WTC11 (cell line): Measurements from ENCODE around the gene CXCL14. TPM values are rescaled to one million over a fixed set of nuclear protein-coding genes. Genes with fewer than 3 reads are reported as not detected.

ENCODE experiments used
- ATAC-seq: fragments of 200-7000 bp; cut with Tn5 transposase; 2 replicates; pipeline ENCODE4 v1.10.0; 2021; ENCODE audit warnings: mild to moderate bottlenecking, moderate library complexity
- CTCF ChIA-PET: fragments of 300-600 bp; sonication (Branson Sonifier 250); formaldehyde crosslinking; loops from one replicate; lab custom pipeline; 2021; ENCODE audit warnings: antibody characterized with exemption; lab: Charles Lee
- POLR2A ChIA-PET: fragments of 350-600 bp; sonication (Branson Sonifier 250); formaldehyde crosslinking; loops from one replicate; lab custom pipeline; 2021; ENCODE audit warnings: antibody characterized with exemption; lab: Charles Lee
- DNase-seq: peaks from one replicate; pipeline ENCODE4 v3.0.0; 2021; ENCODE audit warnings: low spot score
- H3K27ac Mint-ChIP-seq: 2 replicates; pipeline ENCODE4 v1.8.0; 2021; ENCODE audit warnings: mixed read lengths
- H3K27me3 Mint-ChIP-seq: 2 replicates; pipeline ENCODE4 v1.8.0; 2021; ENCODE audit warnings: low read depth, mild to moderate bottlenecking, moderate library complexity, mixed read lengths
- H3K36me3 Mint-ChIP-seq: 2 replicates; pipeline ENCODE4 v1.8.0; 2021; ENCODE audit warnings: mixed read lengths
- H3K4me1 Mint-ChIP-seq: 2 replicates; pipeline ENCODE4 v1.8.0; 2022; ENCODE audit warnings: mixed read lengths
- H3K4me3 Mint-ChIP-seq: 2 replicates; pipeline ENCODE4 v1.8.0; 2021; ENCODE audit warnings: mild to moderate bottlenecking, moderate library complexity, mixed read lengths
- H3K9me3 Mint-ChIP-seq: 2 replicates; pipeline ENCODE4 v1.8.0; 2021; ENCODE audit warnings: mixed read lengths
- AR ChIP-seq: fragments of 250-450 bp; sonication (Bioruptor Pico); IDR thresholded peaks from 2 replicates; pipeline ENCODE4 v1.9.0; 2021; ENCODE audit warnings: mild to moderate bottlenecking
- FOXP1 ChIP-seq: sonication (generic); formaldehyde crosslinking; IDR thresholded peaks from 2 replicates; pipeline ENCODE4 v1.8.0; 2022; ENCODE audit warnings: missing genetic modification reagents, mild to moderate bottlenecking, moderate library complexity, borderline replicate concordance
- IRF2 ChIP-seq: sonication (generic); formaldehyde crosslinking; IDR thresholded peaks from 2 replicates; pipeline ENCODE4 v1.8.0; 2022; ENCODE audit warnings: low read depth, missing genetic modification reagents, borderline replicate concordance
- JUN ChIP-seq: sonication (generic); formaldehyde crosslinking; IDR thresholded peaks from 2 replicates; pipeline ENCODE4 v1.8.0; 2023; ENCODE audit warnings: mild to moderate bottlenecking, missing genetic modification reagents
- OVOL2 ChIP-seq: fragments of 250-450 bp; sonication (Bioruptor Pico); IDR thresholded peaks from 2 replicates; pipeline ENCODE4 v1.9.0; 2021; ENCODE audit warnings: mild to moderate bottlenecking, borderline replicate concordance
- PRRX2 ChIP-seq: fragments of 250-450 bp; sonication (Bioruptor Pico); IDR thresholded peaks from 2 replicates; pipeline ENCODE4 v1.8.0; 2021; ENCODE audit warnings: mild to moderate bottlenecking
- SOX15 ChIP-seq: fragments of 250-450 bp; sonication (Bioruptor Pico); IDR thresholded peaks from 2 replicates; pipeline ENCODE4 v1.9.0; 2021; ENCODE audit warnings: mild to moderate bottlenecking
- TEAD1 ChIP-seq: sonication (generic); formaldehyde crosslinking; IDR thresholded peaks from 2 replicates; pipeline ENCODE4 v1.8.0; 2022; ENCODE audit warnings: mild to moderate bottlenecking, missing genetic modification reagents
- TP53 ChIP-seq: sonication (generic); formaldehyde crosslinking; IDR thresholded peaks from 2 replicates; pipeline ENCODE4 v1.8.1; 2023; ENCODE audit warnings: mild to moderate bottlenecking, missing genetic modification reagents
- USF1 ChIP-seq: sonication (generic); formaldehyde crosslinking; IDR thresholded peaks from 2 replicates; pipeline ENCODE4 v1.8.0; 2022; ENCODE audit warnings: mild to moderate bottlenecking, missing genetic modification reagents
- ZNF138 ChIP-seq: sonication (generic); formaldehyde crosslinking; conservative IDR thresholded peaks from 2 replicates; pipeline ENCODE4 v1.8.1; 2022; ENCODE audit warnings: mild to moderate bottlenecking, moderate library complexity, missing genetic modification reagents
- ZNF396 ChIP-seq: fragments of 250-450 bp; sonication (Bioruptor Pico); IDR thresholded peaks from 2 replicates; pipeline ENCODE4 v1.8.0; 2021; ENCODE audit warnings: mild to moderate bottlenecking, moderate library complexity, borderline replicate concordance
- ZNF532 ChIP-seq: fragments of 250-450 bp; sonication (Bioruptor Pico); IDR thresholded peaks from 2 replicates; pipeline ENCODE4 v1.9.0; 2021; ENCODE audit warnings: mild to moderate bottlenecking, borderline replicate concordance
- total RNA-seq: library from RNA; stranded (reverse); gene quantifications from 3 replicates; pipeline ENCODE4 v1.2.3, GENCODE V29; 2021
- TF ChIP-seq, protein P1 (sequence below): sonication (generic); formaldehyde crosslinking; IDR thresholded peaks from 2 replicates; pipeline ENCODE4 v1.8.1; 2023; ENCODE audit warnings: mild to moderate bottlenecking, missing genetic modification reagents
- TF ChIP-seq, protein P2 (sequence below): sonication (generic); formaldehyde crosslinking; IDR thresholded peaks from 2 replicates; pipeline ENCODE4 v1.8.0; 2023; ENCODE audit warnings: missing genetic modification reagents

The CXCL14 gene
- total RNA-seq, 1 experiment from 2014 or later, result 0.87 TPM

GRCh38 chr5:135596157-135596763, 17.5 kb upstream of the CXCL14 start:
- DNase-seq (no peak), ATAC-seq (no peak)
- Mint-ChIP-seq H3K9me3 (peaks cover 8% of the 10 kb centered on the region; the same call in 1 of the 2 replicates), H3K27me3 (peaks cover 10% of the 10 kb centered on the region), H3K4me3 (no peak overlapping the region), H3K4me1 (no peaks in the 10 kb centered on the region), H3K27ac (no peak overlapping the region), H3K36me3 (no peaks in the 10 kb centered on the region)
- ChIA-PET CTCF (interaction anchor here (2.0 kb wide), 1 partner anchor 30 kb away, joined by 7 read pairs; no protein-coding TSS in a partner anchor), POLR2A (no interaction called here)
- TF ChIP-seq PRRX2 (CRISPR knock-in tag), result no peak
- no peak for TF ChIP-seq ZNF138 (CRISPR knock-in tag)
- TF ChIP-seq ZNF532, result no peak
- no peak for TF ChIP-seq TP53 (CRISPR knock-in tag)
- TF ChIP-seq, protein P1, sequence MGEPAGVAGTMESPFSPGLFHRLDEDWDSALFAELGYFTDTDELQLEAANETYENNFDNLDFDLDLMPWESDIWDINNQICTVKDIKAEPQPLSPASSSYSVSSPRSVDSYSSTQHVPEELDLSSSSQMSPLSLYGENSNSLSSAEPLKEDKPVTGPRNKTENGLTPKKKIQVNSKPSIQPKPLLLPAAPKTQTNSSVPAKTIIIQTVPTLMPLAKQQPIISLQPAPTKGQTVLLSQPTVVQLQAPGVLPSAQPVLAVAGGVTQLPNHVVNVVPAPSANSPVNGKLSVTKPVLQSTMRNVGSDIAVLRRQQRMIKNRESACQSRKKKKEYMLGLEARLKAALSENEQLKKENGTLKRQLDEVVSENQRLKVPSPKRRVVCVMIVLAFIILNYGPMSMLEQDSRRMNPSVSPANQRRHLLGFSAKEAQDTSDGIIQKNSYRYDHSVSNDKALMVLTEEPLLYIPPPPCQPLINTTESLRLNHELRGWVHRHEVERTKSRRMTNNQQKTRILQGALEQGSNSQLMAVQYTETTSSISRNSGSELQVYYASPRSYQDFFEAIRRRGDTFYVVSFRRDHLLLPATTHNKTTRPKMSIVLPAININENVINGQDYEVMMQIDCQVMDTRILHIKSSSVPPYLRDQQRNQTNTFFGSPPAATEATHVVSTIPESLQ, result no peak
- TF ChIP-seq USF1 (CRISPR knock-in tag), result no peak

DNA sequence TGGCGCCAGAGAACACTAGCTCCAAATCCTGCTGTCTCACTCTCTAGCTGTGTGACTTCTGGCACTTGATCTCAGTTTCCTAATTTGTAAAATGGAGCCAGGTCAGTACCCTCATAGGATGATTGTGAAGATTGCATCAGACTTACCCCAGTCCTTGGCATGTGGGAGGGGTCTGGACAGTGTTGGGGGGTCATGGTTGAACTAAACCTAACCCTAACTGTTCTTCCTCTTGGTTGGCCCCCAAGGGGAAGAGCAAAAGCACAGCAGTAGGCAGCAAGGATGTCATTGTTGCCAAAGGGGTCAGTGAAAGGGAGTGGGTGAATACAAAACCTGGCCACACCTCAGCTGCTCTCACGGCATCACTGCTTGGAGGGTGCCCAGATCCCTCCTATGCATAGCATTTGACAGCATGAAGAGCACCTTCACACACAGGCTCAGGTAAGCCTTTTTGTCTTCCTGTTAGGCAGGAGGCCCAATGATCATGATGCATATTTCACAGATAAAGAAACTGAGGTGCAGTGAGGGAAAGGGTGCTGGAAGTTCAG, 15.7 kb upstream of the CXCL14 start:
- H3K36me3 Mint-ChIP-seq, result no peaks in the 10 kb centered on the region
- peaks cover 3% of the 10 kb centered on the region for H3K27me3 Mint-ChIP-seq
- H3K4me1 Mint-ChIP-seq, result no peaks in the 10 kb centered on the region
- no peak for ATAC-seq
- TF ChIP-seq TEAD1 (CRISPR knock-in tag), result no peak
- no peak for TF ChIP-seq JUN (CRISPR knock-in tag)
- no peak for TF ChIP-seq IRF2
- TF ChIP-seq SOX15 (CRISPR knock-in tag), result no peak
- TF ChIP-seq FOXP1 (CRISPR knock-in tag), result no peak
- TF ChIP-seq ZNF396, result no peak
- TF ChIP-seq, protein P2, sequence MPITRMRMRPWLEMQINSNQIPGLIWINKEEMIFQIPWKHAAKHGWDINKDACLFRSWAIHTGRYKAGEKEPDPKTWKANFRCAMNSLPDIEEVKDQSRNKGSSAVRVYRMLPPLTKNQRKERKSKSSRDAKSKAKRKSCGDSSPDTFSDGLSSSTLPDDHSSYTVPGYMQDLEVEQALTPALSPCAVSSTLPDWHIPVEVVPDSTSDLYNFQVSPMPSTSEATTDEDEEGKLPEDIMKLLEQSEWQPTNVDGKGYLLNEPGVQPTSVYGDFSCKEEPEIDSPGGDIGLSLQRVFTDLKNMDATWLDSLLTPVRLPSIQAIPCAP (CRISPR knock-in tag), result no peak
- TF ChIP-seq AR, result no peak
- no peak for TF ChIP-seq OVOL2
- POLR2A ChIA-PET, result no interaction called here
- CTCF ChIA-PET, result interaction anchor here (1.5 kb wide), 1 partner anchor 28 kb away, joined by 5 read pairs; no protein-coding TSS in a partner anchor
- peaks cover 8% of the 10 kb centered on the region; the same call in 1 of the 2 replicates for H3K9me3 Mint-ChIP-seq
- no peak overlapping the region for H3K4me3 Mint-ChIP-seq
- no peak for DNase-seq
- no peak overlapping the region for H3K27ac Mint-ChIP-seq
